HG02623 (cell line): ENCODE measurements around the gene SH3PXD2B.
"Not testable (repeated sequence)": the region's sequence is repeated elsewhere in the genome, so short reads cannot be mapped to it uniquely, and the experiment has no call there.

Source experiments
- ATAC-seq: cut with Tn5 transposase; IDR thresholded peaks from one replicate; pipeline ENCODE4 v1.9.1; 2021; ENCODE audit warnings: moderate library complexity; ENCODE audit not compliant: unreplicated experiment

SH3PXD2B gene

GRCh38 chr5:172374783-172375182, 79.5 kb downstream of the SH3PXD2B start:
- ATAC-seq, result no peak

- no peak for ATAC-seq
Measured at GRCh38 chr5:172373680-172374079, 80.6 kb downstream of the SH3PXD2B start.

- ATAC-seq, result no peak
Measured at GRCh38 chr5:172371684-172372083, 82.6 kb downstream of the SH3PXD2B start.

- no peak for ATAC-seq
Measured at GRCh38 chr5:172370648-172371545, 83.4 kb downstream of the SH3PXD2B start.

GRCh38 chr5:172370237-172370640, 84.1 kb downstream of the SH3PXD2B start:
- no peak for ATAC-seq

- not testable (repeated sequence) for ATAC-seq
Measured at GRCh38 chr5:172368699-172369098, 85.6 kb downstream of the SH3PXD2B start.

GRCh38 chr5:172365948-172366608, 88.2 kb downstream of the SH3PXD2B start:
- ATAC-seq, result no peak

GRCh38 chr5:172364773-172365172, 89.6 kb downstream of the SH3PXD2B start:
- ATAC-seq, result no peak

- no peak for ATAC-seq
Measured at GRCh38 chr5:172362755-172363154, 91.6 kb downstream of the SH3PXD2B start.

- no peak for ATAC-seq
Measured at GRCh38 chr5:172361566-172362238, 92.6 kb downstream of the SH3PXD2B start.

- ATAC-seq, result no peak
Measured at GRCh38 chr5:172358345-172358744, 96.0 kb downstream of the SH3PXD2B start.

GRCh38 chr5:172356527-172356926, 97.8 kb downstream of the SH3PXD2B start:
- no peak for ATAC-seq

- ATAC-seq, result no peak
Measured at GRCh38 chr5:172356047-172356446, 98.3 kb downstream of the SH3PXD2B start.

GRCh38 chr5:172353846-172354245, 100.5 kb downstream of the SH3PXD2B start:
- ATAC-seq, result no peak

- ATAC-seq, result no peak
Measured at GRCh38 chr5:172353271-172353812, 101.0 kb downstream of the SH3PXD2B start.

- ATAC-seq, result not testable (repeated sequence)
Measured at GRCh38 chr5:172352526-172352925, 101.8 kb downstream of the SH3PXD2B start.

GRCh38 chr5:172351240-172351778, 103.0 kb downstream of the SH3PXD2B start:
- ATAC-seq, result no peak

- no peak for ATAC-seq
Measured at GRCh38 chr5:172350212-172351181, 103.8 kb downstream of the SH3PXD2B start.

- ATAC-seq, result not testable (repeated sequence)
Measured at GRCh38 chr5:172348733-172349132, 105.6 kb downstream of the SH3PXD2B start.

- no peak for ATAC-seq
Measured at GRCh38 chr5:172348084-172348483, 106.2 kb downstream of the SH3PXD2B start.
